Measurements from ENCODE around the gene MTPN.

GRCh38 chr7:135942614-135943013, 34.5 kb downstream of the MTPN start:
- no peak for TF ChIP-seq EZH2phosphoT487 (IDR thresholded peaks at IDR 0.05; ENCODE audit: low read length)
- TF ChIP-seq CTCF (IDR thresholded peaks at IDR 0.05; ENCODE audit: low read length) = no peak
- TF ChIP-seq EZH2 (optimal IDR thresholded peaks at IDR 0.05; ENCODE audit: low read depth, low read length) = no peak

Measured in MM.1S (cell line).